Thyroid gland (tissue), 4 donors: Measurements from ENCODE around the gene C13orf46. TPM values are rescaled to one million over a fixed set of nuclear protein-coding genes. Genes with fewer than 3 reads are reported as not detected.
A peak's percentile ranks its signal among the peaks of the same experiment; 100 is the strongest.

Experiments
- DNase-seq, 2 donors: peaks; one replicate each; pipeline ENCODE4 v3.0.0-alpha.2; 2019
- H3K27ac ChIP-seq, 3 donors: fragments of 200-600 bp; sonication (generic); 1 replicate in 2 of 3; 2 replicates in 1 of 3; pipeline ENCODE4 v1.5.1; 2016 to 2019; ENCODE audit warnings: mild to moderate bottlenecking in 1 of 3, moderate library complexity in 1 of 3
- H3K27me3 ChIP-seq: fragments of 200-600 bp; sonication (generic); one replicate; pipeline ENCODE4 v1.5.1; 2019
- H3K36me3 ChIP-seq, 2 donors: fragments of 200-600 bp; sonication (generic); one replicate each; pipeline ENCODE4 v1.5.1; 2016 to 2019
- H3K4me1 ChIP-seq, 2 donors: fragments of 200-600 bp; sonication (generic); one replicate each; pipeline ENCODE4 v1.5.1; 2017 to 2019
- H3K4me3 ChIP-seq, 3 donors: fragments of 200-600 bp; sonication (generic); replicated peaks in 1 of 3; 1 replicate in 2 of 3; 2 replicates in 1 of 3; pipeline ENCODE4 v1.5.1; 2016; ENCODE audit warnings: mild to moderate bottlenecking in 1 of 3
- H3K9me3 ChIP-seq: fragments of 200-600 bp; sonication (generic); one replicate; pipeline ENCODE4 v1.5.1; 2017
- POLR2A ChIP-seq, 2 donors: fragments of 450-650 bp; IDR thresholded peaks; one replicate each; pipeline ENCODE4 v1.6.1; 2017; ENCODE audit warnings: antibody characterized with exemption in 2 of 2, mild to moderate bottlenecking in 2 of 2, moderate library complexity in 1 of 2
- WGBS, 2 donors: methylation state at CpG; one replicate each; pipeline ENCODE4 v1.1.5; 2017; 5-methylcytosine and 5-hydroxymethylcytosine counted together
- intact Hi-C: fragments of 100-400 bp; cut with DNase I; formaldehyde crosslinking; loops from one replicate; pipeline ENCODE4 v1.15.1; 2023
- total RNA-seq, 4 donors: library from RNA; depleted of rRNA; stranded (reverse); fragments of >200 nt; gene quantifications; one replicate each; pipeline ENCODE4 v1.2.3, GENCODE V29; 2016
- TF ChIP-seq, protein P1 (sequence below), 6 experiments: fragments of 200-600 bp in 3 of 6; fragments of 450-650 bp in 3 of 6; sonication (generic) in 3 of 6; IDR thresholded peaks; one replicate each; pipeline ENCODE4 v1.5.1; 2016 to 2019; ENCODE audit warnings: antibody characterized with exemption in 6 of 6, mild to moderate bottlenecking in 2 of 6, inconsistent platforms in 1 of 6, moderate library complexity in 1 of 6

The C13orf46 gene
- total RNA-seq, 4 donors from 2014 or later, result 0.67 to 9.4 (median 4.3) TPM

- H3K9me3 ChIP-seq, result no peaks in the 10 kb centered on the region
Measured at GRCh38 chr13:113975416-113975815, 1.5 kb upstream of the C13orf46 start.

DNA sequence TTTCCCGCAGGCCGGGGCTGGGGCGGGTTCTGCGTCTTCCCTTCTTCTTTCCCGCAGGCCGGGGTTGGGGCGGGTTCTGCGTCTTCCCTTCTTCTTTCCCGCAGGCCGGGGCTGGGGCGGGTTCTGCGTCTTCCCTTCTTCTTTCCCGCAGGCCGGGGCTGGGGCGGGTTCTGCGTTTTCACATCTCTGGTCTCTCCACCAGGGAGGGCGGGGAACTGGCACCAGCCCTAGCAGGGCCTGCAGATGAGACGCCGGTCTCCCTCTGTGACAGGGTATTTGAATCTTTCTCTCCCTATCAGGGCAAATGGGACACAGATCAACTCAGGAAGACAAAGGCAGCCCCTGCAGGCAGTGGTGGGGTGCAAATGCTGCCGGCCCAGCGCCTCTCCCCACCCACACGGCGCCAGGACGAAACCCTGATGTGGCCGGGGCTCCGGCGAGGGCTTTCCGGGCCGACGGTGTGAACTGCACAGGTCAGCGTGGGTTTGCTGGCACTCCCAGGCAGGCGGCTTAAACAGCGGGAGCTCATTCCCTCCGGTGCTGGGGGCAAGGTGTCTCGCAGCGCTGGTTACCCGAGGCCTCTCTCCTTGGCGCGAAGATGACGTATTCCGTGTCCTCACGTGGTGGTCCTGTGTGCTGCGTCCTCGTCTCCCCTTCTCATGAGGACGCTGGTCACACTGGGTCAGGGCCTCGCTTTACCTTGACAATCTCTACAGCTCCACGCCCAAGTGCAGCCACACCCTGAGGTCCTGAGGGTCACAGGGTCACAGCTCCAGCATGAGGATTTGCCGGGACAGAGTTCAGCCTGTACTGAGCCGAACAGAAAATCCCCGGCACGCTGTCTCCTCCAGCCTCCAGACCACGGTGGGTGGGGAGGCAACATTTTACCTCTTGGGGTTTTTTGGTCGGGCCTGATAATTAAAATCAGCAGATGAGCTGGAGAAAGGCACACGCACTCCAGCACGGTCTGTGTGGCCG, 717 bp upstream of the C13orf46 start:
- Histone ChIP-seq H3K36me3 (peaks cover 3 to 25% of the 10 kb centered on the region in 2 donors), H3K9me3 (no peaks in the 10 kb centered on the region), H3K4me3 (no peak overlapping the region), H3K4me1 (peaks cover 32 to 50% of the 10 kb centered on the region in 2 donors), H3K27ac (no peak overlapping the region), H3K27me3 (no peaks in the 10 kb centered on the region)
- intact Hi-C loops, result no loop called here
- TF ChIP-seq, protein P1, sequence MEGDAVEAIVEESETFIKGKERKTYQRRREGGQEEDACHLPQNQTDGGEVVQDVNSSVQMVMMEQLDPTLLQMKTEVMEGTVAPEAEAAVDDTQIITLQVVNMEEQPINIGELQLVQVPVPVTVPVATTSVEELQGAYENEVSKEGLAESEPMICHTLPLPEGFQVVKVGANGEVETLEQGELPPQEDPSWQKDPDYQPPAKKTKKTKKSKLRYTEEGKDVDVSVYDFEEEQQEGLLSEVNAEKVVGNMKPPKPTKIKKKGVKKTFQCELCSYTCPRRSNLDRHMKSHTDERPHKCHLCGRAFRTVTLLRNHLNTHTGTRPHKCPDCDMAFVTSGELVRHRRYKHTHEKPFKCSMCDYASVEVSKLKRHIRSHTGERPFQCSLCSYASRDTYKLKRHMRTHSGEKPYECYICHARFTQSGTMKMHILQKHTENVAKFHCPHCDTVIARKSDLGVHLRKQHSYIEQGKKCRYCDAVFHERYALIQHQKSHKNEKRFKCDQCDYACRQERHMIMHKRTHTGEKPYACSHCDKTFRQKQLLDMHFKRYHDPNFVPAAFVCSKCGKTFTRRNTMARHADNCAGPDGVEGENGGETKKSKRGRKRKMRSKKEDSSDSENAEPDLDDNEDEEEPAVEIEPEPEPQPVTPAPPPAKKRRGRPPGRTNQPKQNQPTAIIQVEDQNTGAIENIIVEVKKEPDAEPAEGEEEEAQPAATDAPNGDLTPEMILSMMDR (IDR thresholded peaks at IDR 0.05), result no peak
- no peak for TF ChIP-seq POLR2A (IDR thresholded peaks at IDR 0.05)
- DNase-seq, result no peak
- 90 to 94% methylated on average over 41 to 50 of the region's 56 CpGs for WGBS, 2 donors

More at GRCh38 chr13:113975416-113975815, 1.5 kb upstream of the C13orf46 start:
- no peak for DNase-seq
- no peak overlapping the region for H3K27ac ChIP-seq
- H3K27me3 ChIP-seq, result no peaks in the 10 kb centered on the region
- H3K36me3 ChIP-seq, result peaks cover 3 to 25% of the 10 kb centered on the region in 2 donors
- intact Hi-C loops, result no loop called here
- no peak overlapping the region for H3K4me3 ChIP-seq
- 93 to 95% methylated on average over 10 to 15 of the region's 15 CpGs for WGBS, 2 donors
- TF ChIP-seq POLR2A (IDR thresholded peaks at IDR 0.05), result no peak
- H3K4me1 ChIP-seq, result peaks cover 25 to 42% of the 10 kb centered on the region in 2 donors

DNA sequence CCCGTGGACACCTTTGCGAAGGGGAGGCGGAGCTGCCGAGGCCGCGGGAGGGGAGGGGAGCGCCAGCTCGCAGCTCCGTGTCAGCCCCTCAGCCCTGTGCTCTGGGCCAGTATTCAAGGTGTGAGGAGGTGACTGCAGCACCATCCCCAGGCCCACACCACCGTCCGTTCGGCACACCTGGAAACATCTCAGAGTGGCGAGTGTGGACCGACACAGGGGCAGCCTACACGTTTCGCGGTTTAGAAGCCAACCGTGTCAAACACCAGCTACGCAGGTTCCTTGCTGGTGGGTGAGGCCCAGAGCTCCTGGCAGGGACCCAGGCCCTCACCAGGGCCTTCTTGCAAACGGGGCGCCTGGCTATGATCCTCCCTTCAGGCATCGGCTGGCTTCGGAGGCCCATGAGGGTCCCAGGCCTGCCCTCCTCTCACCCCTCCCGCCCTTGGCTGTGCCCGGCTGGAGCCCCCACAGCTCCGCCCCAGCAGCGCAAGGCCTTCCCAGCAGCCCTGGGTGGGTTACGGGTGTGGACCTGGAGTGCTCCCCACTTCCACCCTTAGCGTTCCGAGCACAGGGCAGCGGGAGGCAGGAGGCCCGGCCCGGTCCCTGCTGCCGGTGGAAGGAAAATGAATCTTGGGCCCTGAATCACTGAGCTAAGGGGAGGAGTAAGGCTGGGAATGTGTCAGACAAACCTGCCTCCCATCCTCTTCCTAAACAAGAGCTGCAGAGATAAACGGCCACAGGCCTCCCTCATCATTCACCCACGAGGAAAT, 1.2 kb downstream of the C13orf46 start:
- DNase-seq, result peak; percentile 82 to 83
- TF ChIP-seq, protein P1 (IDR thresholded peaks at IDR 0.05), result no peak
- TF ChIP-seq POLR2A (IDR thresholded peaks at IDR 0.05), result no peak
- H3K27ac ChIP-seq, result peak overlapping the region; percentile 99 to 100 (median 99)
- 64 to 75% methylated on average over 23 to 36 of the region's 36 CpGs for WGBS, 2 donors
- intact Hi-C loops, result no loop called here
- H3K4me1 ChIP-seq, result peaks cover 39 to 61% of the 10 kb centered on the region in 2 donors
- no peak overlapping the region for H3K4me3 ChIP-seq
- H3K36me3 ChIP-seq, result peaks cover 0 to 11% of the 10 kb centered on the region in 2 donors
- no peaks in the 10 kb centered on the region for H3K27me3 ChIP-seq
- H3K9me3 ChIP-seq, result no peaks in the 10 kb centered on the region

DNA sequence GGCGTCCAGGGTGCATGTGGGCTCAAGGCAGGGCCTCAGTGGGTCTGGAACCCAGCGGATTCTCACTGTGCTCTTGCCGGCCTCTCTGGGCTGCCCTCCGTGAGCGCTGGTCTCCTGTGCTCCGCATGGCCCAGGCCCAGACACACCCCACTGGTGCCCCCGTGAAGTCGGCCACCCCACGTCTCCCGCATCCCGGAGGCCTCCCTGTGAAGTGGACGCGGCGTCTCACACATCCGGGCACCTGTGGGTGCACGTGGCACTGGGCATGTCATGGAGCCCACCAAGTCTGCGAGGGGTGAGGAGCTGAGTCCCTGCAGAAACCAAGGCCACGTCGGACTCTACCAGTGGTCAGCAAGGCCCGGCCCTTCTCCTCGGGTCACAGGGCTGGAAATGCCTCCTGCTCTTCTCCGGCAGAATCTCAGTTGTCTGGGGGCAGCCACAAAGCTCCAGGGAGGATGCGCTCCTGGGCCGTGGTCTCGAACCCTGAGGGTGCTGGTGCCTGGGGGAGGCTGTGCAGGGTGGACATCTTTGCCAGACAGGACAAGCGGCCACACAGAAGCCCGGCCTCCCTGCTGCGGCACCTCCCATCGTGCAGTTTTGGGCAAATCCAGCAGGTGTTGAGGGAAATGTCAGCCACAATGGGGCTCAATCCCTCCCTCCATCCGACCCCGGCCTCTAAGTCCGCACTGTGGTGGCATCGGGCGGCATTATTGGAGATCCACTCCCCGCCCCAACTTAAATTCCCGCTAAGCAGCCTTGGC, 2.2 kb downstream of the C13orf46 start:
- WGBS, 2 donors, result 98 to 99% methylated on average over 11 to 13 of the region's 36 CpGs
- TF ChIP-seq POLR2A (IDR thresholded peaks at IDR 0.05), result no peak
- TF ChIP-seq, protein P1 (IDR thresholded peaks at IDR 0.05), result no peak
- peaks cover 39 to 52% of the 10 kb centered on the region in 2 donors for H3K4me1 ChIP-seq

More for the DNA sequence above, 2.2 kb downstream of the C13orf46 start:
- Histone ChIP-seq H3K4me3 (no peak overlapping the region), H3K27ac (peak overlapping the region; percentile 99 to 100 (median 99)), H3K9me3 (no peaks in the 10 kb centered on the region), H3K36me3 (peaks cover 0 to 7% of the 10 kb centered on the region in 2 donors), H3K27me3 (no peaks in the 10 kb centered on the region)
- intact Hi-C loops, result no loop called here
- DNase-seq, result peak in 1 of 2 donors; percentile 4
